ENCODE data around the gene NFASC. TPM values are rescaled to one million over a fixed set of nuclear protein-coding genes. Genes with fewer than 3 reads are reported as not detected.

Gene NFASC
- total RNA-seq, 1 experiment from 2014 or later, result 16.9 TPM

- CTCF ChIA-PET, result interaction anchor here (0.6 to 1.2 kb wide), 5 partner anchors 9 to 206 kb away, joined by 3 to 9 read pairs (median 3); no protein-coding TSS in a partner anchor
- Histone ChIP-seq H3K4me1 (ENCODE audit: control insufficient read depth, insufficient read depth, low read length) (no peaks in the 10 kb centered on the region; the same call in 1 of the 2 replicates), H3K4me3 (ENCODE audit: low read depth in 2 of 2, low read length in 2 of 2) (no peak overlapping the region), H3K36me3 (ENCODE audit: control insufficient read depth, insufficient read depth, low read length) (no peaks in the 10 kb centered on the region), H3K27ac (ENCODE audit: low read length) (no peak overlapping the region), H3K27me3 (ENCODE audit: control insufficient read depth, insufficient read depth, low read length) (no peaks in the 10 kb centered on the region), H3K9me3 (ENCODE audit: control insufficient read depth, insufficient read depth, low read depth, low read length) (no peaks in the 10 kb centered on the region)
- no TSS peak for BruUV-seq (replicated peaks)
- ATAC-seq (no peak; the same call in 1 of the 2 replicates), DNase-seq (ENCODE audit: low read depth, low spot score) (no peak)
- in situ Hi-C loops (cut with HindIII; ENCODE audit: low pct_unique_long_range_greater_than_20kb, low sequenced_read_pairs), result no loop called here
- no peak for TF ChIP-seq POLR2AphosphoS5 (IDR thresholded peaks at IDR 0.05; ENCODE audit: low read depth, low read length)
- no peak for TF ChIP-seq TCF7L2 (IDR thresholded peaks at IDR 0.05; ENCODE audit: low read depth, low read length)
- TF ChIP-seq SIN3A (IDR thresholded peaks at IDR 0.05; ENCODE audit: borderline replicate concordance, insufficient read depth, low read depth, low read length), result no peak
- TF ChIP-seq CTCF (IDR thresholded peaks at IDR 0.05), result no peak; the same call in 1 of the 2 replicates
- TF ChIP-seq REST (IDR thresholded peaks at IDR 0.05; ENCODE audit: insufficient read depth in 1 of 2, low read depth in 2 of 2, low read length in 1 of 2), result no peak
- POLR2A ChIA-PET, result no interaction called here
- intact Hi-C loops (cut with micrococcal nuclease; ENCODE audit: unreplicated experiment), result loop anchor here (5.0 to 10.0 kb wide), 2 partner anchors 191 to 261 kb away; no protein-coding TSS in a partner anchor
Observed at GRCh38 chr1:205066141-205066818, 195.6 kb downstream of the NFASC start.

- no peak overlapping the region for H3K27ac ChIP-seq (ENCODE audit: low read length)
- TF ChIP-seq POLR2AphosphoS5 (IDR thresholded peaks at IDR 0.05; ENCODE audit: low read depth, low read length) (no peak), REST (IDR thresholded peaks at IDR 0.05; ENCODE audit: insufficient read depth in 1 of 2, low read depth in 2 of 2, low read length in 1 of 2) (no peak), CTCF (IDR thresholded peaks at IDR 0.05) (no peak), TCF7L2 (IDR thresholded peaks at IDR 0.05; ENCODE audit: low read depth, low read length) (no peak), SIN3A (IDR thresholded peaks at IDR 0.05; ENCODE audit: borderline replicate concordance, insufficient read depth, low read depth, low read length) (no peak)
- ChIA-PET POLR2A (no interaction called here), CTCF (no interaction called here)
- H3K36me3 ChIP-seq (ENCODE audit: control insufficient read depth, insufficient read depth, low read length), result no peaks in the 10 kb centered on the region
- ATAC-seq, result no peak
- no TSS peak for BruUV-seq (replicated peaks)
- H3K9me3 ChIP-seq (ENCODE audit: control insufficient read depth, insufficient read depth, low read depth, low read length), result no peaks in the 10 kb centered on the region
- in situ Hi-C loops (cut with HindIII; ENCODE audit: low pct_unique_long_range_greater_than_20kb, low sequenced_read_pairs), result no loop called here
- H3K27me3 ChIP-seq (ENCODE audit: control insufficient read depth, insufficient read depth, low read length), result no peaks in the 10 kb centered on the region
- H3K4me1 ChIP-seq (ENCODE audit: control insufficient read depth, insufficient read depth, low read length), result no peaks in the 10 kb centered on the region; the same call in 1 of the 2 replicates
- no peak overlapping the region for H3K4me3 ChIP-seq (ENCODE audit: low read depth in 2 of 2, low read length in 2 of 2)
- intact Hi-C loops (cut with micrococcal nuclease; ENCODE audit: unreplicated experiment), result loop anchor here (5.0 to 10.0 kb wide), 2 partner anchors 190 to 262 kb away; no protein-coding TSS in a partner anchor
- no peak for DNase-seq (ENCODE audit: low read depth, low spot score)
Observed at GRCh38 chr1:205067031-205067430, 196.4 kb downstream of the NFASC start.
